GM19463 (cell line): Measurements from ENCODE around the gene POLR1E.
A peak's percentile ranks its signal among the peaks of the same experiment; 100 is the strongest.

Experiments
- ATAC-seq: cut with Tn5 transposase; IDR thresholded peaks from one replicate; pipeline ENCODE4 v1.9.1; 2021; ENCODE audit warnings: mild to moderate bottlenecking, moderate library complexity; ENCODE audit not compliant: unreplicated experiment

POLR1E gene

GRCh38 chr9:37485389-37486255 lies at the start of gene POLR1E:
POLR1E (plus strand) TSS chr9:37485948; CDS start chr9:37486048, 100 bp downstream.
- peak; percentile 98 for ATAC-seq

GRCh38 chr9:37436540-37436939 lies 49.2 kb upstream of the POLR1E start:
- no peak for ATAC-seq

- ATAC-seq = no peak
These were observed 48.7 kb upstream of the POLR1E start for GRCh38 chr9:37437010-37437409.

- no peak for ATAC-seq
These were observed 48.1 kb upstream of the POLR1E start for GRCh38 chr9:37437621-37438020.

- no peak for ATAC-seq
These were observed 47.4 kb upstream of the POLR1E start for GRCh38 chr9:37438359-37438758.

- ATAC-seq = no peak
These were observed 43.9 kb upstream of the POLR1E start for GRCh38 chr9:37441776-37442370.

- no peak for ATAC-seq
These were observed 43.2 kb upstream of the POLR1E start for GRCh38 chr9:37442556-37442955.

GRCh38 chr9:37443566-37443965 lies 42.2 kb upstream of the POLR1E start:
- ATAC-seq = no peak

GRCh38 chr9:37444890-37445289 lies 40.9 kb upstream of the POLR1E start:
- no peak for ATAC-seq

- ATAC-seq = no peak
These were observed 39.9 kb upstream of the POLR1E start for GRCh38 chr9:37445832-37446231.

GRCh38 chr9:37446401-37446800 lies 39.3 kb upstream of the POLR1E start:
- ATAC-seq = no peak

- ATAC-seq = no peak
These were observed 38.6 kb upstream of the POLR1E start for GRCh38 chr9:37447111-37447510.

GRCh38 chr9:37449862-37450632 lies 35.7 kb upstream of the POLR1E start:
- ATAC-seq = no peak

- no peak for ATAC-seq
These were observed 34.1 kb upstream of the POLR1E start for GRCh38 chr9:37451628-37452027.

- no peak for ATAC-seq
These were observed 33.1 kb upstream of the POLR1E start for GRCh38 chr9:37452611-37453010.

- ATAC-seq = no peak
These were observed 31.9 kb upstream of the POLR1E start for GRCh38 chr9:37453827-37454226.

- no peak for ATAC-seq
These were observed 31.5 kb upstream of the POLR1E start for GRCh38 chr9:37454238-37454637.

- ATAC-seq = no peak
These were observed 29.7 kb upstream of the POLR1E start for GRCh38 chr9:37455884-37456647.

- no peak for ATAC-seq
These were observed 28.9 kb upstream of the POLR1E start for GRCh38 chr9:37456817-37457216.

GRCh38 chr9:37464006-37464405 lies 21.7 kb upstream of the POLR1E start:
- ATAC-seq = no peak
